ENCODE measurements around the gene EZH1. TPM values are rescaled to one million over a fixed set of nuclear protein-coding genes. Genes with fewer than 3 reads are reported as not detected.
A peak's percentile ranks its signal among the peaks of the same experiment; 100 is the strongest.
"Not testable (repeated sequence)": the region's sequence is repeated elsewhere in the genome, so short reads cannot be mapped to it uniquely, and the experiment has no call there.

EZH1 gene
- total RNA-seq, 6 experiments from 2014 or later: 18.3 to 21.2 (median 19.2) TPM

- peaks cover 10% of the 10 kb centered on the region for H3K36me3 Mint-ChIP-seq (ENCODE audit: low read depth)
- peaks cover 46% of the 10 kb centered on the region for H3K4me1 Mint-ChIP-seq (ENCODE audit: low read depth)
- no peaks in the 10 kb centered on the region for H3K27me3 Mint-ChIP-seq (ENCODE audit: insufficient read depth)
- H3K9me3 Mint-ChIP-seq: no peaks in the 10 kb centered on the region
- H3K27ac Mint-ChIP-seq: peak overlapping the region; percentile 38
- peak overlapping the region; percentile 25 for H3K4me3 Mint-ChIP-seq
- DNase-seq: peak; percentile 74
- TF ChIP-seq CTCF (IDR thresholded peaks at IDR 0.05): no peak
Measured at GRCh38 chr17:42660692-42661345, 84.0 kb downstream of the EZH1 start.

- not testable (repeated sequence) for DNase-seq; H3K9me3 Mint-ChIP-seq; H3K27me3 Mint-ChIP-seq (ENCODE audit: insufficient read depth); H3K36me3 Mint-ChIP-seq (ENCODE audit: low read depth)
- Mint-ChIP-seq H3K4me1 (ENCODE audit: low read depth) (peaks cover 56% of the 10 kb centered on the region), H3K27ac (peak overlapping the region; percentile 82), H3K4me3 (peak overlapping the region; percentile 90)
Measured at GRCh38 chr17:42659932-42660274, 84.9 kb downstream of the EZH1 start.

- H3K36me3 Mint-ChIP-seq (ENCODE audit: low read depth): peaks cover 3% of the 10 kb centered on the region; the same call in 1 of the 2 replicates
- no peaks in the 10 kb centered on the region for H3K27me3 Mint-ChIP-seq (ENCODE audit: insufficient read depth)
- H3K4me1 Mint-ChIP-seq (ENCODE audit: low read depth): peaks cover 62% of the 10 kb centered on the region
- DNase-seq: peak; percentile 84
- peak within 1 kb of the TSS; percentile 90 for H3K4me3 Mint-ChIP-seq
- TF ChIP-seq CTCF (IDR thresholded peaks at IDR 0.05): no peak
- H3K27ac Mint-ChIP-seq: peak within 1 kb of the TSS; percentile 82
- H3K9me3 Mint-ChIP-seq: no peaks in the 10 kb centered on the region
Measured at GRCh38 chr17:42659079-42659931, 85.5 kb downstream of the EZH1 start, which contains the start of gene TUBG2. Gene TUBG2 (plus strand): TSS chr17:42659284. CDS start chr17:42659504, 220 bp downstream.

GRCh38 chr17:42657824-42658588 is 86.8 kb downstream of the EZH1 start:
- H3K9me3 Mint-ChIP-seq: no peaks in the 10 kb centered on the region
- TF ChIP-seq CTCF (IDR thresholded peaks at IDR 0.05): no peak
- H3K4me3 Mint-ChIP-seq: peak overlapping the region; percentile 13; the same call in 1 of the 2 replicates
- peaks cover 3% of the 10 kb centered on the region; the same call in 1 of the 2 replicates for H3K36me3 Mint-ChIP-seq (ENCODE audit: low read depth)
- no peak for DNase-seq
- peaks cover 74% of the 10 kb centered on the region for H3K4me1 Mint-ChIP-seq (ENCODE audit: low read depth)
- H3K27me3 Mint-ChIP-seq (ENCODE audit: insufficient read depth): no peaks in the 10 kb centered on the region
- no peak overlapping the region for H3K27ac Mint-ChIP-seq

- Mint-ChIP-seq H3K9me3 (no peaks in the 10 kb centered on the region), H3K36me3 (ENCODE audit: low read depth) (no peaks in the 10 kb centered on the region), H3K4me1 (ENCODE audit: low read depth) (peaks cover 66% of the 10 kb centered on the region), H3K27ac (peak overlapping the region; percentile 72), H3K27me3 (ENCODE audit: insufficient read depth) (peaks cover under 1% of the 10 kb centered on the region; the same call in 1 of the 2 replicates), H3K4me3 (peak overlapping the region; percentile 37)
- peak; percentile 64 for DNase-seq
- no peak for TF ChIP-seq CTCF (IDR thresholded peaks at IDR 0.05)
Measured at GRCh38 chr17:42655528-42655927, 89.3 kb downstream of the EZH1 start.

Measured in HFFc6 (cell line).